Osteoblast (primary cell): ENCODE data around the gene WSCD2. TPM values are rescaled to one million over a fixed set of nuclear protein-coding genes. Genes with fewer than 3 reads are reported as not detected.

Source experiments
- DNase-seq: peaks from one replicate; pipeline ENCODE4 v3.0.0; 2011; ENCODE audit warnings: low spot score, mixed read lengths; ENCODE audit not compliant: insufficient read length; ENCODE audit errors: missing footprints
- H2AFZ ChIP-seq: 2 replicates; pipeline ENCODE4 v1.6.0; 2011; ENCODE audit warnings: mild to moderate bottlenecking, low read length
- H3K27ac ChIP-seq: 2 replicates; pipeline ENCODE4 v1.5.1; 2011; ENCODE audit warnings: mild to moderate bottlenecking, low read depth, low read length, moderate library complexity
- H3K27me3 ChIP-seq: 2 replicates; pipeline ENCODE4 v1.6.0; 2012; ENCODE audit warnings: mild to moderate bottlenecking, control low read depth, inconsistent platforms, low read length, moderate library complexity; ENCODE audit not compliant: insufficient read depth
- H3K36me3 ChIP-seq: 2 replicates; pipeline ENCODE4 v1.5.1; 2011; ENCODE audit warnings: mild to moderate bottlenecking, low read length, control low read depth, moderate library complexity; ENCODE audit not compliant: insufficient read depth
- H3K4me1 ChIP-seq: 2 replicates; pipeline ENCODE4 v1.5.1; 2011; ENCODE audit warnings: mild to moderate bottlenecking, low read length, control low read depth, moderate library complexity; ENCODE audit not compliant: insufficient read depth
- H3K4me2 ChIP-seq: 2 replicates; pipeline ENCODE4 v1.6.0; 2011; ENCODE audit warnings: mild to moderate bottlenecking, low read length; ENCODE audit not compliant: insufficient read depth
- H3K4me3 ChIP-seq: fragments of 200-600 bp; sonication (generic); 3 replicates; pipeline ENCODE4 v1.5.1; 2012; ENCODE audit warnings: mild to moderate bottlenecking, low read length, inconsistent platforms; ENCODE audit not compliant: insufficient read depth
- H3K79me2 ChIP-seq: 2 replicates; pipeline ENCODE4 v1.6.0; 2012; ENCODE audit warnings: mild to moderate bottlenecking, low read length, control low read depth, inconsistent platforms; ENCODE audit not compliant: insufficient read depth
- H3K9me3 ChIP-seq: 2 replicates; pipeline ENCODE4 v1.5.1; 2011; ENCODE audit warnings: low read depth, low read length, control low read depth
- H4K20me1 ChIP-seq: 2 replicates; pipeline ENCODE4 v1.6.0; 2012; ENCODE audit warnings: mild to moderate bottlenecking, low read length, control low read depth; ENCODE audit not compliant: insufficient read depth
- total RNA-seq: library from RNA; depleted of rRNA; stranded (reverse); fragments of >200 nt; gene quantifications from 2 replicates; pipeline ENCODE4 v1.2.3, GENCODE V29; 2012
- TF ChIP-seq, protein P1 (sequence below): IDR thresholded peaks from 2 replicates; pipeline ENCODE4 v1.5.1; 2011; ENCODE audit warnings: mild to moderate bottlenecking, low read depth, low read length, moderate library complexity; ENCODE audit errors: extremely low read depth

WSCD2 gene
- total RNA-seq, 1 donor, result 0.36 TPM

DNA sequence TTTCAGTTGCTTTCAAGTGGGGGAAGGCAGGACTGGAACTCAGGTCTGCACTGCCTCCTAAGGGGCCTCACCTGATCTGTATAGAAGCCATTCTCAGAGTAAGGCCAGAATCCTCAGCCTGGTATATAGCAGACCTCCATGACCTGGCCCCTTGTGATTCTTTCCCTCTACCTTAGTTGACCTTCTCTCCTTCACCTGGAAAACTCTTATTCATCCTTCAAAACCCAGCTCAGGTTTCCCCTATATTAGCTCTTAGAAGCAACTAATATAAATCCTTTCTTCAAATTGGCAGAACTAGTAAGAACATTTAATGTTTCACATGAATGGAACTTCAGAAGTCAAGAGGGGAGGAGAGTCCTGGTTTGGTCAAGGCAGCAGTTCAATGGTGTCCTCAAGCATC is 26.0 kb upstream of the WSCD2 start:
- no peak for DNase-seq
- no peak overlapping the region for H3K4me3 ChIP-seq
- H3K4me2 ChIP-seq, result no peak overlapping the region
- H4K20me1 ChIP-seq, result no peaks in the 10 kb centered on the region
- no peak overlapping the region for H2AFZ ChIP-seq
- TF ChIP-seq, protein P1, sequence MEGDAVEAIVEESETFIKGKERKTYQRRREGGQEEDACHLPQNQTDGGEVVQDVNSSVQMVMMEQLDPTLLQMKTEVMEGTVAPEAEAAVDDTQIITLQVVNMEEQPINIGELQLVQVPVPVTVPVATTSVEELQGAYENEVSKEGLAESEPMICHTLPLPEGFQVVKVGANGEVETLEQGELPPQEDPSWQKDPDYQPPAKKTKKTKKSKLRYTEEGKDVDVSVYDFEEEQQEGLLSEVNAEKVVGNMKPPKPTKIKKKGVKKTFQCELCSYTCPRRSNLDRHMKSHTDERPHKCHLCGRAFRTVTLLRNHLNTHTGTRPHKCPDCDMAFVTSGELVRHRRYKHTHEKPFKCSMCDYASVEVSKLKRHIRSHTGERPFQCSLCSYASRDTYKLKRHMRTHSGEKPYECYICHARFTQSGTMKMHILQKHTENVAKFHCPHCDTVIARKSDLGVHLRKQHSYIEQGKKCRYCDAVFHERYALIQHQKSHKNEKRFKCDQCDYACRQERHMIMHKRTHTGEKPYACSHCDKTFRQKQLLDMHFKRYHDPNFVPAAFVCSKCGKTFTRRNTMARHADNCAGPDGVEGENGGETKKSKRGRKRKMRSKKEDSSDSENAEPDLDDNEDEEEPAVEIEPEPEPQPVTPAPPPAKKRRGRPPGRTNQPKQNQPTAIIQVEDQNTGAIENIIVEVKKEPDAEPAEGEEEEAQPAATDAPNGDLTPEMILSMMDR, result no peak
- H3K27ac ChIP-seq, result no peak overlapping the region
- H3K9me3 ChIP-seq, result no peaks in the 10 kb centered on the region
- no peaks in the 10 kb centered on the region for H3K36me3 ChIP-seq
- no peaks in the 10 kb centered on the region for H3K4me1 ChIP-seq
- no peaks in the 10 kb centered on the region for H3K27me3 ChIP-seq
- H3K79me2 ChIP-seq, result no peaks in the 10 kb centered on the region

DNA sequence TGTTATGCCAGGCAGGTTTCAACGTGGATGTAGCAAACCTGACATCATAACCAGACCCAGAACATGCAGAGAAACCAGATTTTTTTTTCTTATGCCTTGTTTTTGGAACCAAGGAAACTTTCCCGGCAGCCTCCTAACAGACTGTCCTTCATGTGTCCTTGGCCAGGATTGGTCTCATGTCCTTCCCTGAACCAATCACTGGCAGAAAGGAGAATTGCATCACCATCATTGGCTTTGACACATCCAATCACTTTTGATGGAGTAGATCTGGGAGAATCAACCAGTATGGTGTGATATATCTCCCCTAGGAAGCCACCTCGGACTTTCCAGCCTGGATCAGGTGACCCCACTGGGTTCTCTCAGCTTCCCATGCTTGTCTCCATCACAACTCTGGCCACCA is 25.6 kb upstream of the WSCD2 start:
- Histone ChIP-seq H4K20me1 (no peaks in the 10 kb centered on the region), H3K4me1 (no peaks in the 10 kb centered on the region), H3K27me3 (no peaks in the 10 kb centered on the region), H3K79me2 (no peaks in the 10 kb centered on the region), H2AFZ (no peak overlapping the region), H3K4me2 (no peak overlapping the region), H3K27ac (no peak overlapping the region), H3K4me3 (no peak overlapping the region), H3K36me3 (no peaks in the 10 kb centered on the region), H3K9me3 (no peaks in the 10 kb centered on the region)
- TF ChIP-seq, protein P1, result no peak
- no peak for DNase-seq

DNA sequence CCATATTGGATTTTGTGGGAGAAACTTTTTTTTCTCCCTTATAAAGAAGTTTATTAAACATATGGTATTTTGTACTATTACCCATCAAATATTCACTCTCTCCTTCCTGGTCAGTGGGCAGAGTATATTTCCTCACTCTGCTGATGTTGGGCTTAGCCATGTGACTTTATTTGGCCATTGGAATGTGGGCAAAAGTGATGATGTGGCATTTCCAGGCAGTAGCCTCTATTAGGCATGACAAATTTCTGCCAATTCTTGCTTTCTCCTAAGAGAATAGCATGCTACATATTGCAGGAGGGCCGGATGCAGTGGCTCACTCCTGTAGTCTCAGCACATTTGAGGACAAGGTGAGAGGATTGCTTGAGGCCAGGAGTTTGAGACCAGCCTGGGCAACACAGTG is 24.4 kb upstream of the WSCD2 start:
- DNase-seq, result no peak
- Histone ChIP-seq H3K27me3 (no peaks in the 10 kb centered on the region), H3K4me1 (no peaks in the 10 kb centered on the region), H3K4me3 (no peak overlapping the region), H3K36me3 (no peaks in the 10 kb centered on the region), H3K27ac (no peak overlapping the region), H2AFZ (no peak overlapping the region), H3K4me2 (no peak overlapping the region), H3K9me3 (no peaks in the 10 kb centered on the region), H3K79me2 (no peaks in the 10 kb centered on the region), H4K20me1 (no peaks in the 10 kb centered on the region)
- TF ChIP-seq, protein P1, result no peak

DNA sequence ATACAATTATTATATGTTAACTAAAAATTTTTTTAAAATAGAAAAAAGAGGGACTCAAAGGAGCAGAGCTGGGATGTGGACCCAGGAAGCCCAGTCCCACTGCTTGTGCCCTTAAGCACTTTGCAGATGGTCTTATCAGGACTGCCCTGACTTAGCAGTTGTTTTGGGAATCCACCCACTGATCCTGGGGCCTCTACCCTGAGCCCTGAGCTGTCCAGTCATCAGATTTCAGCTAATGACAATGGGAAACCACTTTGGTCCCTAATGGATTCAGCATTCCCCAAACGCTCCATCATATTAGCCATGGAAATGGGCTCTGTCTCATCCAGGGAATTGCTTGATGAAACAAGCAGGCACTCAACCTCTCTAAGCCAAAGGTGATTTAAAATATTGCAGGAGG is 22.5 kb upstream of the WSCD2 start:
- TF ChIP-seq, protein P1, result no peak

More for the DNA sequence above, 22.5 kb upstream of the WSCD2 start:
- Histone ChIP-seq H3K4me2 (no peak overlapping the region), H3K9me3 (no peaks in the 10 kb centered on the region), H3K36me3 (no peaks in the 10 kb centered on the region), H3K4me1 (no peaks in the 10 kb centered on the region), H4K20me1 (no peaks in the 10 kb centered on the region), H3K27ac (no peak overlapping the region), H3K27me3 (no peaks in the 10 kb centered on the region), H2AFZ (no peak overlapping the region), H3K79me2 (no peaks in the 10 kb centered on the region), H3K4me3 (no peak overlapping the region)
- DNase-seq, result no peak
